Hepatocyte (in vitro differentiated cells): ENCODE measurements around the gene CEP170B.

Experiments
- CTCF ChIP-seq: fragments of 200-600 bp; sonication (generic); IDR thresholded peaks from 2 replicates; pipeline ENCODE4 v1.5.1; 2016; ENCODE audit warnings: antibody characterized with exemption, mild to moderate bottlenecking; ENCODE audit not compliant: poor library complexity
- EZH2 ChIP-seq: fragments of 200-600 bp; sonication (generic); IDR thresholded peaks from 2 replicates; pipeline ENCODE4 v1.6.1; 2016; ENCODE audit warnings: antibody characterized with exemption, mild to moderate bottlenecking, borderline replicate concordance
- EZH2phosphoT487 ChIP-seq: fragments of 200-600 bp; sonication (generic); IDR thresholded peaks from one replicate; pipeline ENCODE4 v1.6.1; 2018; ENCODE audit warnings: antibody characterized with exemption, mild to moderate bottlenecking, low read depth, moderate library complexity; ENCODE audit not compliant: unreplicated experiment, severe bottlenecking

- TF ChIP-seq EZH2phosphoT487 (no peak), CTCF (no peak), EZH2 (no peak)
Observed at GRCh38 chr14:104885031-104885972, 20.2 kb downstream of the CEP170B start.
